Measurements from ENCODE around the gene SLC12A5.
A peak's percentile ranks its signal among the peaks of the same experiment; 100 is the strongest.

The SLC12A5 gene

GRCh38 chr20:46089417-46090388 lies 60.7 kb downstream of the SLC12A5 start, which contains the start of gene NCOA5 (continued):
- TF ChIP-seq PRDM2 (tag by site-specific recombination; IDR thresholded peaks at IDR 0.05; ENCODE audit: borderline replicate concordance): no peak
- no peak for TF ChIP-seq ZNF623 (tag by site-specific recombination; IDR thresholded peaks at IDR 0.05)
- TF ChIP-seq YY2 (tag by site-specific recombination; IDR thresholded peaks at IDR 0.05): peak; percentile 96
- TF ChIP-seq ZNF658 (tag by site-specific recombination; IDR thresholded peaks at IDR 0.05): no peak
- peak; percentile 31 for TF ChIP-seq KLF16 (tag by site-specific recombination; IDR thresholded peaks at IDR 0.05)
- no peak for TF ChIP-seq ZNF426 (tag by site-specific recombination; IDR thresholded peaks at IDR 0.05)
- TF ChIP-seq ZNF701 (tag by site-specific recombination; IDR thresholded peaks at IDR 0.05): no peak
- no peak for TF ChIP-seq ZXDB (tag by site-specific recombination; IDR thresholded peaks at IDR 0.05)
- no peak for TF ChIP-seq ZNF837 (tag by site-specific recombination; IDR thresholded peaks at IDR 0.05)
- no peak for TF ChIP-seq BCL11A (tag by site-specific recombination; IDR thresholded peaks at IDR 0.05; ENCODE audit: low read depth)
- TF ChIP-seq ZNF530 (tag by site-specific recombination; IDR thresholded peaks at IDR 0.05; ENCODE audit: low read depth): no peak
- TF ChIP-seq PATZ1 (tag by site-specific recombination; IDR thresholded peaks at IDR 0.05): peak; percentile 33; the same call in 1 of the 2 replicates
- TF ChIP-seq GLI4 (tag by site-specific recombination; IDR thresholded peaks at IDR 0.05): no peak
- no peak for TF ChIP-seq ZNF221 (tag by site-specific recombination; IDR thresholded peaks at IDR 0.05; ENCODE audit: borderline replicate concordance)
- TF ChIP-seq ZNF292 (tag by site-specific recombination; IDR thresholded peaks at IDR 0.05; ENCODE audit: borderline replicate concordance, low read depth): no peak
- TF ChIP-seq ZBTB21 (tag by site-specific recombination; IDR thresholded peaks at IDR 0.05): no peak
- TF ChIP-seq ZNF23 (tag by site-specific recombination; IDR thresholded peaks at IDR 0.05; ENCODE audit: borderline replicate concordance): no peak
- no peak for TF ChIP-seq ZNF501 (tag by site-specific recombination; IDR thresholded peaks at IDR 0.05)
- peak; percentile 65 for TF ChIP-seq ZNF596 (tag by site-specific recombination; IDR thresholded peaks at IDR 0.05)
- peak; percentile 59; the same call in 1 of the 2 replicates for TF ChIP-seq ZNF398 (tag by site-specific recombination; IDR thresholded peaks at IDR 0.05)
- TF ChIP-seq ZSCAN16 (tag by site-specific recombination; IDR thresholded peaks at IDR 0.05): no peak
- TF ChIP-seq ZNF704 (tag by site-specific recombination; IDR thresholded peaks at IDR 0.05): no peak
- TF ChIP-seq ZNF16 (tag by site-specific recombination; IDR thresholded peaks at IDR 0.05; ENCODE audit: low read depth): no peak
- no peak for TF ChIP-seq ZNF416 (tag by site-specific recombination; IDR thresholded peaks at IDR 0.05)
- no peak for TF ChIP-seq ZNF140 (tag by site-specific recombination; IDR thresholded peaks at IDR 0.05)
- no peak for TF ChIP-seq BCL6B (tag by site-specific recombination; IDR thresholded peaks at IDR 0.05)
- no peak for TF ChIP-seq ZSCAN23 (tag by site-specific recombination; IDR thresholded peaks at IDR 0.05)
- 0 out of 2 replicates have a peak, but pooled peaks have one; percentile 14 for TF ChIP-seq SCRT2 (tag by site-specific recombination; IDR thresholded peaks at IDR 0.05)
